COLO829 (cell line): Measurements from ENCODE around the gene KRTAP10-6.
"Not testable (repeated sequence)": the region's sequence is repeated elsewhere in the genome, so short reads cannot be mapped to it uniquely, and the experiment has no call there.

Experiments
- DNase-seq: peaks from one replicate; pipeline ENCODE4 v3.0.0; 2012; ENCODE audit warnings: low spot score

The KRTAP10-6 gene

GRCh38 chr21:44557491-44558328 lies 34.6 kb downstream of the KRTAP10-6 start:
- DNase-seq: no peak

- no peak for DNase-seq
Observed at GRCh38 chr21:44556879-44557278, 35.4 kb downstream of the KRTAP10-6 start.

- no peak for DNase-seq
Observed at GRCh38 chr21:44555200-44555875, 37.0 kb downstream of the KRTAP10-6 start.

DNA sequence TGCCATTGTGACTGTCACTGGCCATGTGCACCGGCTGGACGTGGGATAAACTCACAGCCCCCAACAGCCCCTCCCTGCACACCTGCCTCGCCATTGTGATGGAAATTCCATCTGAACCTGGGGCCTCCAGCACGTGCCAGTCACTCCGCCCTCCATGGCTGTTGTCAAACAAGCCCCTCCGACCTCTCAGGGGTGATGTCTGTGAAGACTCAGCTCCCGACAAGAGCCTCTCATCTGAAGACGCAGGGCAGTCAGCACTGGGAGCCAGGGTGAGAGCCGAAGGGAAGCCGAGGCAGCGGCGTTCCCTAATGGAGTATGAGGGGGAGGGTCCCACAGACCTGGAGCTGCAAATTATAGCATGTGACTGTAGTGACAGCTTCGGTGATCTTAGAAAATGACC lies 39.6 kb downstream of the KRTAP10-6 start:
- no peak for DNase-seq

- no peak for DNase-seq
Observed at GRCh38 chr21:44552136-44552535, 40.2 kb downstream of the KRTAP10-6 start.

DNA sequence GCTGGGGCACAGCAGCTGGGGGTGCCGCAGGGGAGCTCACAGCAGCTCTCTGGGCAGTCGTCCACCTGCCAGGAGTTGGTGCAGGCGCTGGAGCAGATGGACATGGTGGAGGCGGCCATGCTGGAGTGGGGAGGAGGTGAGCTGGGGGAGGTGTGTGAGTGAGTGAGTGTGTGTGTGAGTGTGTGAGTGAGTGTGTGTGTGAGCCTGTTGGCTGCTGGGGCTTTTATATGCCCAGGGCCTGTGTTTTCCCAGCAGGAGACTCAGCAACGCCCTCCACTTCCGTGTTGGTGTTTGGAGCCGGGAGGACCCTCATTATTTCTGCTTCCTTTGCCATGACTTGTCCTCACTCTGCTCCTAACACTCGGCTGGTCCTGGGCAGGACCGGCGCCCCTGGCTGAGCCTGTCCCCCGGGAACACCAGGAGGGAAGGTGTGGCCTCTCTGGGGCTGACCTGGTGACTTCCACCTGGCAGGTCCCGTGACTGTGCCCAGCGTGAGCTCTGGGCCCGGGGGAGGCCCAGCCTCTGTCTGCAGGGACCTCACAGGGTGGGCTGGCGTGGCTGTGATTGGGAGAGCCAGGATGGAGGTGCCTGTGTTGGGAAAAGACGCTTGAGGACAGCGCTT lies 40.9 kb downstream of the KRTAP10-6 start, which contains the start of gene KRTAP10-2:
KRTAP10-2 (minus strand) TSS at position 166 of the 622 bp plus-strand sequence; CDS start at position 119, 47 bp downstream.
- no peak for DNase-seq

GRCh38 chr21:44550807-44551206 lies 41.5 kb downstream of the KRTAP10-6 start:
- no peak for DNase-seq

- DNase-seq: not testable (repeated sequence)
Observed at GRCh38 chr21:44550285-44550684, 42.0 kb downstream of the KRTAP10-6 start.

DNA sequence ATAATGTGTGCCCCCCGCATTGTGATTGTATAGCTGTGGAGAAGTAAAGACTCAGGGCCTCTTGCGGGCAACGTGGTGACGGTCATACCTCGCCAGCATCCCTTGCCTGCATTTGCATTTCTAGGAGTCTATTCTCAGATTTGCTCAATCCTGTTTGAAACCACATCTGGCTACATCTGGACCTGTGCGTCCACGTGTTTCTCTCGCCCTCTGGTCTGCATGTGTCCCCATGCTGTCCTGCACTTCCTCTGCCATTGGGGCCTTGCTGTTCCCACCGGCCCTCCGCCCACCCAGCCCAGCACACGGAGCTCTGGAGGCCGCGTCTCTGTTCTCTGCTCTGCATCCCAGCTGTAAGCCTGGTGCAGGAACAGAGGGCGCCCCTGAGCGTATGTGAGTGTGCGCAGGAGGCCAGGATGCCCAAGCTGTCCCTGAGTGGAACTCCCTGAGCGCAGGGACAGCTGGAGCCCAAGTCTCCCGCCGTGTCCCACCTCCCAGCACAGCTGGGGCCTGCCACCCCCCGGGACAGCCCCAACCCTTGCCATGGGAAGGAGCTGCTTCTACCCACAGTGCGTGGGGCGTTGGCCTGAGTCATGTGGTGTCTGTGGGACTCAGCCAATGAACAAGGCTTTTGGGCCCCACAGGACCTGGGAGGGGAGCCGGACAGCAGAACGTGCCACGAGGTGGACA lies 42.6 kb downstream of the KRTAP10-6 start:
- no peak for DNase-seq

- DNase-seq: no peak
Observed at GRCh38 chr21:44548922-44549321, 43.4 kb downstream of the KRTAP10-6 start.

DNA sequence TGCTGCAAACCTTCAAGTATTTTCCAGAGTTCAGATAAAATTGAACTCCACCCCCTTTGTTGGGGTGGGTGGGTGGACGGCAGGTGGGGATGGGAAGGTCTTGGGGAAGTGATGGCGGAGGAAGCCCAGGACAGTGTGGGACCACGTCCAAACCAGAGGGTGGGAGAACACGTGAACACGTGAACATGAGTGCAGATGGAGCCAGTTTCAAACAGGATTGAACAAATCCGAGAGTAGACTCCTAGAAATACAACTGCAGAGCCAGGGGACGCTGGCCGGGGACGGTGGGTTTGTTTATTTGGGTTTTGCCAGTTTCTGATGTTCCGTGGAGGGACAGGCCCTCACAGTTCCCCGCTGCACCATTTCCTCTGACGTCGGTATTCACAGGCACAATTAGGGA lies 43.9 kb downstream of the KRTAP10-6 start:
- no peak for DNase-seq

DNA sequence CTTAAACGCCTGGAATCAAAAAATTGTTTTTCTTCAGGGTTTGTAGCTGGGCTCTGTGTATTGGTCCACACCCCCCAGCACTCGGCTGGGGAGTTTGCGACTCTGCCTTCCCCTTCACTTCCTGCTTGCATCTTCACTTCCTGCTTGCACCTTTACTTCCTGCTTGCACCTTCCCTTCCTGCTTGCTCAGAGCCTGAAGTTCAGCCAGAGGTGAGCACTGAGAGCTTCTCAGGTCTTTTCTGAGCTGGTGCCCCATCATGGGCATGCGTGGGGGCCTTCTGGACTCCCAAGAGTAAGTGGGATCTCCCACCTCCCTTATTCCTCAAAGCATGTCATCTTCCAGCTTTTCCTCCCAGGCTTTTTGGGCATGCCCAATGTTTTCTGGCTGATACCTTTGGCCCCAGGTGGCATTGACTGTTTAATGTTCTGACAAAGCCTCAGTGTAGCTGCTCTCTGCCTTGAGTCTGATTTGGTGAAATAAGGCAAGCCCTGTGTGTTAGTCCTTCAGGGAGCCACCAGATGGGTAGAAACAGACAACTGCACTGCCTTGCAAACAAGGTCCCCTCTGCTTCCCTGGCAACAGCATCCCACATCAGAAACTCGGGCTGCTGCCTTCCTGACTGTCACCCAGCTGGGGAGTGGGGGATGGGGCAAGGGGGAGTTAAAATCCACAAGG lies 44.5 kb downstream of the KRTAP10-6 start:
- no peak for DNase-seq

GRCh38 chr21:44544566-44544965 lies 47.7 kb downstream of the KRTAP10-6 start:
- no peak for DNase-seq

DNA sequence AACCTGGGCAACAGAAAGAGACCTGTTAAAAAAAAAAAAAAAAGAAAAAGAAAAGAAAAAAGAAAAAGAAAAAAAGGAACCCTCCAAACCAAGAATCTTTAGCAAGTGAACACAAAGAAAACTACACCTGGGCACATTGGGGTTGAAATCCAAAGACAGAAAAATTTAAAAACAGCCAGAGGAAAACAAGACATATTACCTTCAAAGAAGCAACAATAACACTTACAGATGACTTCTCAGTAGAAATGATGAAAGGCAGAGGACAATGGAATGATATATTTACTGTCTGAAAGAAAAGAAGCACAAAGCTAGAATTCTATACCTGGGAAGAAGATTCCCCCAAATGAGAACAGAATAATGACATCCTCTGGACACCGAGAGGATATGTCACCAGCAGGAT lies 49.6 kb downstream of the KRTAP10-6 start:
- DNase-seq: no peak
